GM21515 (cell line): ENCODE data around the gene ROPN1B.

ENCODE experiments used
- ATAC-seq: cut with Tn5 transposase; IDR thresholded peaks from one replicate; pipeline ENCODE4 v1.9.1; 2021; ENCODE audit not compliant: unreplicated experiment

The ROPN1B gene

GRCh38 chr3:126003447-126004190, 34.6 kb downstream of the ROPN1B start:
- no peak for ATAC-seq

- no peak for ATAC-seq
These were observed 35.2 kb downstream of the ROPN1B start for GRCh38 chr3:126004217-126004616.

- ATAC-seq, result no peak
These were observed 35.7 kb downstream of the ROPN1B start for GRCh38 chr3:126004692-126005091.

GRCh38 chr3:126005951-126006350, 37.0 kb downstream of the ROPN1B start:
- no peak for ATAC-seq

- no peak for ATAC-seq
These were observed 39.2 kb downstream of the ROPN1B start for GRCh38 chr3:126008219-126008618.

- ATAC-seq, result no peak
These were observed 40.2 kb downstream of the ROPN1B start for GRCh38 chr3:126009181-126009580.

- ATAC-seq, result no peak
These were observed 44.8 kb downstream of the ROPN1B start for GRCh38 chr3:126013751-126014156.

- ATAC-seq, result no peak
These were observed 45.3 kb downstream of the ROPN1B start for GRCh38 chr3:126014252-126014651.

GRCh38 chr3:126015075-126015474, 46.1 kb downstream of the ROPN1B start:
- no peak for ATAC-seq

- no peak for ATAC-seq
These were observed 47.6 kb downstream of the ROPN1B start for GRCh38 chr3:126016616-126017015.

GRCh38 chr3:126017362-126017761, 48.4 kb downstream of the ROPN1B start:
- no peak for ATAC-seq

- no peak for ATAC-seq
These were observed 49.6 kb downstream of the ROPN1B start for GRCh38 chr3:126018545-126018944.

GRCh38 chr3:126018995-126019394, 50.0 kb downstream of the ROPN1B start:
- ATAC-seq, result no peak

- no peak for ATAC-seq
These were observed 50.7 kb downstream of the ROPN1B start for GRCh38 chr3:126019683-126020082.

GRCh38 chr3:126021224-126021623, 52.2 kb downstream of the ROPN1B start:
- no peak for ATAC-seq

- no peak for ATAC-seq
These were observed 52.7 kb downstream of the ROPN1B start for GRCh38 chr3:126021702-126022101.

GRCh38 chr3:126022741-126023359, 53.9 kb downstream of the ROPN1B start:
- no peak for ATAC-seq

- no peak for ATAC-seq
These were observed 54.4 kb downstream of the ROPN1B start for GRCh38 chr3:126023390-126023789.

GRCh38 chr3:126024049-126024854, 55.3 kb downstream of the ROPN1B start:
- ATAC-seq, result no peak

GRCh38 chr3:126025116-126025729, 56.2 kb downstream of the ROPN1B start:
- no peak for ATAC-seq

GRCh38 chr3:126025862-126026261, 56.9 kb downstream of the ROPN1B start:
- ATAC-seq, result no peak
